HK-2 (cell line): ENCODE data around the gene ACTN1.

Experiments used
- DNase-seq: peaks from one replicate; pipeline ENCODE4 v3.0.0-alpha.2; 2018; ENCODE audit not compliant: unreplicated experiment

The ACTN1 gene

DNA sequence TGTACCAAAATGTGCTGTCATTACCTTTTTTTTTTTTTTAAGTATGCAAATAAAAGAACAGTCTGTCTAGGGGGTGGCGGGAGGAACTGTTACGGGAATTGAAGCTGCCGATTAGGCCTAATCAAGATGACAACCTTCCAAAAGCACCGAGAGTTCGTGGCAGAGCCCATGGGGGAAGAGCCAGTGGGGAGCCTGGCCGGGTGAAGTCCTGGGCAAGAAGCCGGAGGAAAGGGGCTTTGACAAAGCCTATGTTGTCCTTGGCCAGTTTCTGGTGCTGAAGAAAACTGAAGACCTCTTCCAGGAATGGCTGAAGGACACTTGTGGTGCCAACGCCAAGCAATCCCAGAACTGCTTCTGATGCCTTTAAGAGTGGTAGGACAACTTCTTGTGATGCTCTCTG, 42.6 kb downstream of the ACTN1 start:
- DNase-seq: no peak

DNA sequence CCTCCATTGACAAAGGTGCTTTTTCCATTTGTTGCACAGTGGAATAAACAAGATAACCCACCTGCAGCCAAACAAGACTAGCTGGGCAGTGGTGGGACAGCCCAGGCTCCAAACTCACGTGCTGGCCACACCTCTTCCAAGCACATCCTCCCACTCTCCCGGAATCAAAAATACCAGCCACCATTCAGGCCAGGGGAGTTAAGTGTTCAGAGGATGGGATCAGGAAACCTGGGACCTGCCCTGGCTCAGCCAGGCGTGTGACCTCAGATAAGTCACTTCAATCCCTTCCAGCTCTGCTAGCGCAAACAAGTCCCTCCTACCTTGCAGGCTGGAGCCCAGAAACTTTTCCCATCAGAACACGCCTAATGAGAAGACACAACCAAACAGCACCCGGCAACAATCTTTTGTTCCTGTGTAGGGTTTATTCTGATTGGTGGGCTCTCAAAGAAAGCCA, 43.3 kb downstream of the ACTN1 start:
- no peak for DNase-seq

DNA sequence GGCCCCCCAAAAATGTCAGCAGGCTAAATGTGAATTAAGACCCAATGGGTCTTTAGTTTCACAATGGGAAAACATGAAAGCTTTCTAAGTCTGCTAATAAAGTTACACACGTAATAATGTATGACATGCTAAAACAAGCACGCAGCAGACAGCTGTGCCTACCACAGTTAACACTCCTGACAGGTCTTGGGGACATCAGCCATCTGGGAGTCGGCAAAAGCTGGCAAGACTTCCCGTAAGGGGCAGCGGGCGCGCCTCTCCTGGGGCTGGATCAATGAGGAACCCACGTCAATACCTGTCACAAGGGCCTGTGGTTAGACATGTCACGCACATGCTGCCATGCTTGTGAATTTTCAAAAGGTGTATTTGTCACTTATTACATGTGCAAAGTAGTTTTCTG, 45.0 kb downstream of the ACTN1 start:
- DNase-seq: no peak

DNA sequence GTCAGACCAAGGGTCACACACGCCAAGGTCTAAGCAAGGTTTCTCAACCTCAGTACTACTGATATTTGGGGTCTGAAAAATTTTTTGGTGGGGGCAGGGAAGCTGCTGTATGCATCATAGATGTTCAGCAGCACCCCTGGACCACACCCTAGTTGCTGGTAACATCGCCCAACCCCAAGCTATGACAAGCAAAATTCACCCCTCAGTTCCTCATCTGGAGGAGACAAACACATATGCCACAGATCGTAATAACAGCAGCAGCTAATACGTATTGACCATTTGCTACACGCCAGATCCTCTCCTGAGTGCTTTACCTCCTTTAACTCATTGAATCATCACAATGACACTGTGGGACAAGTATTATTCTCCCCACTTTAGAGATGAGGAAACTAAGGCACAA, 46.4 kb downstream of the ACTN1 start:
- no peak for DNase-seq

DNA sequence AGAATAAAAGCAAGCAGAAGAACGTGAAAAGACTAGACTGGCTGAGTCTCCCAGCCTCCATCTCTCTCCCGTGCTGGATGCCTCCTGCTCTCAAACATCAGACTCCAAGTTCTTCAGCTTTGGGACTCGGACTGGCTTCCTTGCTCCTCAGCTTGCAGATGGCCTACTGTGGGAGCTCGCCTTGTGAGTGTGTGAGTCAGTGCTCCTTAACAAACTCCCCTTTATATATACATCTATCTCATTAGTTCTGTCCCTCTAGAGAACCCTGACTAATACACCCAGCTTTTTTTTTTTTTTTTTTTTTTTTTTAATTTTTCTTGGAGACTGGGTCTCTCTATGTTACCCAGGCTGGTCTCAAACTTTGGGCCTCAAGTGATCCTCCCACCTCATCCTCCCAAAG, 46.9 kb downstream of the ACTN1 start:
- no peak for DNase-seq

DNA sequence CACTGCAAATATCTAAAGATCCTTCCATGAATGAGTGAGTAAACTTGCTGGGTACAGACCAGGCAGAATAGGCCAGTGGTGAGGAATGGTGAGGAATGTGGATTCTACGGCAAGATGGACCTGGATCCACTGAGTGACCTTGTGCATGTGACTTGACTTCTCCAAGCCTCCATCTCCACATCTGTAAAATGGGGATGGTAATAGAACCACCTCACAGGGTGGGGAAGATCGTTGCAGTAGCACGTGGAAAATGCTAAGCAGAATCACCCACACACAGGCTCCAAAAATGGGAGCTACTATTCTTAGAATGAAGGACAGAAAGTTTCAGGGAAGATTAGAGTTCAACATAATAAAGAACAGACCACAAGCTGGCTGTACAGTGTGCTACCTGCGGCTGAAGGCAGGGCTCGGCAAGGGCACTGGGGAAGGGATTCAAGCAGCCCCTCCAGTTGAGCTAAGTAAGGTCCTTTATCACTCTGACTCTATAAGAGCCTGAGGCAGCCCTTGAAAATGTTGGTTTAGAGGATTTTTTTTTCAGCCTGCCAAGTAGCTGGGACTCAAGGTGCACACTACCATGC, 47.5 kb downstream of the ACTN1 start:
- no peak for DNase-seq

DNA sequence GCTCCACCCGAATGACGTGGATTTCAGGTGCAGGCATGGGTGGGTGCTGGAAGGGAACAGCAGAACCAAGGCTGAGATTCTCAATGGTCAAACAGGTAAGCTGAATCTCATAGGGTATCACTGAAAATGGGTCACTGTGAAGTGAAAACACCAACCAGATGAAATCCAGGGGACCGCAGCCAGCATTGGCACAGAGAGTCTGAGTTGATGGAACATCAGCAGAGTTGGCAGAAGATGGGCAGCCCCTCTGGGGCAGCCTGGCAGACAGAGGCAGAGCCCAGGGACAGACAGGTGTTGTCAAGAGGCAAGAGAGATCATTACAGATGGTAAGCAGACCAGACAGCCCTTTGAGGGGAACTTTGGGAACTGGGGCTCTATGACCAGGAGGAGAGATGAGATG, 48.0 kb downstream of the ACTN1 start:
- no peak for DNase-seq

DNA sequence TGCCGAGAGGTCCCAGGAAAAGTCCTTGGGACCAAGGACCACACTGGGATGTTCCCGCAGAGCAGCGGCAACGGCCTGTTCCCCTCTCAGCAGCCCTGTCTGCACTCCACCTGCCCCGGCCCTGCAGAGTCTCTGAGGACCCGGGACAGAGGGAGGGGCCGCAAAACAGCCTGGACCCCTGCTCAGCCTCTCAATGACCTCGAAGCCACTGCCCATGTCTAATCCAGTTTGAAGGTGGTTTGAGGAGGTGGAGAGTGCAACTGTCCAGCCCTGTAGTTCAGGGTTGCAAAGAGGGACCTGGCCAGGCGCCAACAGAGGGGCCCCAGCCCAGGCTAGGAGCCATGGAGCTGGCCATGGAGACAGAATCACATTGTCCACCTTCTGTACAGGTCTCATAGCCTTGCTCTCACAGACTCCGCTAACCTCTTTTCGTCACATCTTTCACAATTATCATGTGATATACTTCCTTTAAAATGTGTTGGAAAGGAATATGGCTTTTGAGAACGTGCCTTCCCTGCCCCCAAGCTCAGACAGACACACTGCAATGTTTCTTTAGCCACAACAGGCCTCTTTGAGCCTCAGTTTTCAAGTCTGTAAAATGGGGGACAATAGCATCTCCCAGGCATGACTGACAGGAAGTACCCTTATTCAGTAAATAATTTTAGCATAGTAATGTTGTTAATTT, 49.3 kb downstream of the ACTN1 start:
- DNase-seq: no peak

DNA sequence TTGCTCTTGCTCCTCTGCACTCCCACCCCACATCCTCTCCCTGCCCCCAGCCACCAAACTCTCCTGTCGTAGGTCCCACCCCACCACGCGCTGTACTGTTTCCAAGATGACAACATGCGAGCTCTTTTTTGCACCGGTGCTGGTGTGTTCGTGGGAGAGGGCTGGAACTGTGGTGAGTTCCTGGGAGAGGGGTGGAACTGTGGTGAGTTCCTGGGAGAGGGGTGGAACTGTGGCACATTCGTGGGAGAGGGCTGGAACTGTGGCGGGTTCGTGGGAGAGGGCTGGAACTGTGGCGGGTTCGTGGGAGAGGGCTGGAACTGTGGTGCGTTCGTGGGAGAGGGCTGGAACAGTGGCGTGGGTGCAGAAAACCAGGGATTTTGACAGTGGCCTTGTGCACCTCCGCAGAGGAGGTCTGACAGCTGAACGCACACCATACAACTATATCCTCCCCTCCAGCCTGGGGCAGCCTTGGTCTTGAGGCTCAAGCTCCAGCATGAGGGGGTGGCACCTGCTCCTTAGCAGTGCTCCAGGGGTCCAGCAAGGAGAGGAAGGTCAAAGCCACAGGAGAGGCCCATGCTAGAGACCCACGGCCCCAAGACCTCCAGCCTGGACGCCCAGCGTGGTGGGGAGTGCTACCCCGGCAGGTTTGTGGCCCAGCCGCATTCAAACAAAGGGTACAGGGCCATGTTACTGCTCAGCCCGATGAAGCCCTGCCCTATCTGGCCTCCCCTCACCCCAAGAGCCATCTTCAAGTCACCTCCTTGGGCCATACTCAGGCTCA, 50.1 kb downstream of the ACTN1 start:
- no peak for DNase-seq

DNA sequence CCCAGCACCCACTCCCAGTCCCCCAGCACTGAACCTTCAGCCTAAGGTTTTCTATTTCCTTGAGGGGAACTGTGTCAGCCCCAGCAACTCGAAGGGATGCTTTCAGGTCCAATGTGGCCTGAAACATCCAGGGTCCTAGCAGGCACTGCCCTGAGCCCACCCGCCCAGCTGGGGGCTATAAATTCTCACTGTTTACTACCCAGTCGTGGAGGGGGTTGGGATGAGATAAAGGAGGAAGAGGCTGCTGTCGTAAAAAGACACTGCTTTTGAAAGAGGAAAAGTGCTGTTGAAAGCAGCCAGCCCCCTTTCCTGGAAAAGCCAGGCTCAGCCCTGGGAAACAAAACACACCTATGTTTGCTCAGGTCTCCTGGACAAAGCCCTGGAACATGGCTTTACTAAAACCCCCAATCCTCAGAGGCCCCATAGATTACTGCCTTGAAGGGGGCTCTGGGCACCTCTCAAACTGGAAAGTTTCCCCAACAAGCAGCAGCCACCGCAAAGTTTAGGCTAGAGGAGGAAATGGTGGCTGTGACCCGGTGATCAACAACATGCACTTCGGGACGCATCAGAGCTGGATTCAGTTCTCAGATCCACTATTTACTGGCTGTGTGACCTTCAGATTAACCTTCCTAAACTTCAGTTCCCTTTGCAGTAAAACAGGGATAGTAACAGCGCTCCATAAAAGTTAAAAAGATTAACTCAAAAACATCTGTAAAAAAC, 51.0 kb downstream of the ACTN1 start:
- no peak for DNase-seq

DNA sequence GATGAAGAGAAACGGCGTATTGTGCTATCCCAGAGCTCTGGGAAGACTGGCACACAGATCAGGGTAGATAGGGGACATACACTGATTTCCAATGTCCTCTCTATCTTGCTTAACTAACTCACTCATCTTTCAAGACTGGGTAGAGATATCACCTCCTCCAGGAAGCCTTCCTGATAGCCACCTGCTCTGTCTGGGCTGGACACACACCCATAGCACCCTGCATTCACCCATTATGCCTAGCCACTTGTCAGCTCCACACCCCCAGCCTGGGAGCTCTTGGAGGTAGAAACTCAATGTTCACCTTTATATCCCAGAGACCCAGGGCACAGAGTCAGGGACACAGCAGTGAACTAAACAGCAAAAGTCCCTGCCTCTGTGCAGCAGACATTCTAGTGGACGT, 52.0 kb downstream of the ACTN1 start:
- DNase-seq: no peak

DNA sequence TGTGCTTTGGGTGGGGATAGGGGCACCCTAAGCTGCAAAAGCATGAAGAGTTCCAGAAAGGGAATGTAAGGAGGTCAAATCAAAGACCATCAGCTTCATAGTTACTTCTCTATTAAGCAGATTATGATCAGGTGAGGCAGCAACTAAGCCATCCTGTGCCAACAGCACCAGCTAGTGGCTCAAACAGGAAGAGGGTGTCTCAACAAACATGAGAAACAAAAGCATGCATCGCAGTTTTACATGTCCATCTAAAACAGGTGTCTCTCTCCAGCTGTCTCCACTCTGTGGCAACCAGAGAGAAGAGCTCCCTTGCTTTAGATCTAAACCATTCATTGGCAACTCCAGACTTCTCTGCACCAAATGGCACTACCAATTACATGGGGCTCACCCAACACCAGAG, 52.9 kb downstream of the ACTN1 start:
- no peak for DNase-seq

DNA sequence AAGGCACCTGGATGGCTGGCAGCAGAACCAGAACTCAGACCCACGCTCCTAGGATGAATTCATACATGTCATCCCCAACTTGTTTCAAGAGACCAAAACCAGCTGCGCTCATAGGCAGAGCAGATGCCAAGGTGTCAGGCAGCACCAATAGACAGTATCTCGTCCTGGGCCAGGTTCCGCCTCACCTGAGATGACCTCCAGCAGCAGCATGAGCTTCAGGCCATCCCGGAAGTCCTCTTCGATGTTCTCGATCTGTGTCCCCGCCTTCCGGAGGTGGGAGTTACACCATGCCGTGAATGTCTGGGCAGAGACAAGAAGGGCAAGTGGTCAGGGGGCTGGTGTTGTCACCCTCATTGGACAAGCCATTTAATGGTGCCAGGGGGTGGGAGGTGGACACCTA, 53.7 kb downstream of the ACTN1 start:
- no peak for DNase-seq

DNA sequence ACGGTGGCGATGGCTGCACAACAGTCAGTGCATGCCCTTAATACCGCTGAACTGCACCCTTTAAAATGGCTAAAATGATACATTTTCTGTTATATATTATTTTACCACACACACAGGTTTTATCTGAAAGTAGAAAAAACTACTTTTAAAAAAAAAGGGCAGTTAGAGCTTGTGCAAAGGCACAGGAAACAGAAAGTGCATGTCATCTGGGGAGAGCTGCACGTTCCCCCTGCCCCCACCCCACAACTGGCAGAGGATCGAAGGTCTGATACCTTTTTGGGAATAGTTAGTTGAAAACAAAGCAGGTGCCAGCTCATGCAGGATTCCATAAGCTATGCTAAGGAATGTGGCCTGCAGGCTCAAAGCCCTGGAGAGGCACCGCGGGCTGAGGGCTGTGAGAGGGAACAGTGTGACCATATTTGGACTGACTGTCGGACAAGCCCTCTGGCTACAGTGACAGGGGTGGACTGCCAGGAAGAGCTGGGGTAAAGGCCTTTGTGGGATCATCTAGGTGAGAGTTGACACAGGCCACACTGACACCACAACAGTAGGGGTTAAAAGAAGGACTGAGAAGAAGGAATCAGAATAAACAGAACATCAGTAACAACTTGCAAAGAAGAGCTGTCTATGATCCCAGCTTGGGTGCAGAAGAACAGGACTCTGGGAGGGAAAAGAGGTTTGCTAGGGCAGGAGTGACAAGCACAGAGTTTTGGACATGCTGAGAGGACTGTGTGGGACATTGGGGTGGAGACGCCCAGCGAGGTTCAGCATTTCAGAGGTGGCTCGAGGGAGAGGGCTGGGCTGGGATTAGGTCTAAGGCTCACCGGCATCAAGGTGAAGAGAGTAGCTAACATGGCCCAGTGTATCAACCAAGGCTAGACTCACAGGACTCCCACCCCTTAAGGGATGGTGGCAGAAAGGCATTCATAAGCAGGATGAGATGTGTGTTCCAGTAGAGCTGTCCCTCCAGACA, 54.6 kb downstream of the ACTN1 start:
- DNase-seq: no peak

DNA sequence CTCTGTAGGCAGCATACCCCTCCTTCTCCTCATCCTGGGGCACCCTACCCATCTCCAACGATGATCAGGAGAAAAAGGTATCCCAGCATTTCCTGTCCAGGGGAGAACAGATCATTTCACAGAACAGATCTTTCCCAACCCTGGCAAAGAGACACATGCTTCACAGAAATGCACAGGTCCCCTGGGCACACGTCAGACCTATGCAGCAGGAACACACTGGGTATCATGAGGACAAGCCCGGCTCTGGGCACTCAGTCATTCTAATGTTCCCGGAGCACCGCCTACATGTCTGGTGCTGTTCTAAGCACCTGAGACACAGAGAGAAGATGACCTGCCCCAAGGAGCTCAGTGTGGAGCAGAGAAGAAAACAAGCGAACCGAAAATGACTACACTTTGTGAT, 56.2 kb downstream of the ACTN1 start:
- DNase-seq: no peak

DNA sequence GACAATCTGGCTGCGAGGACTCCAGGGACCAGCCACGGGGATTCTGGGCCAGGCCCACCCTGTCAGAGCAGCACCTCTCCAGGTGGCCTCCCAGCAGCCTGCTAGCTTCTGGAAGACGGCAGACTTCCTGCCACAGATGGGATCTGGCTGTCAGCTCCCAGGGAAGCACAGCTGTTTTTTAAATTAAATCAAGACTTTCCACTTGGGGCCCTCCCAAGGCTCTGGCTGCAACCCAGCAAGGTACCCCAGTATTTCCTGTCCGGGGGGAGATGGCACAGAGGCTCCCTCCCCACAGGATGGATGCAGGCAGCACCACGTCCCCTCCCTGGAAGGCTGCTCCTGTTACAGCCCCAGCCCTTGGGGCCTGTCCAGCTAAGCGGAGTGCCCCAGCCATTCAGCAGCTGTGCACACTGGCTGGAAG, 56.9 kb downstream of the ACTN1 start:
- no peak for DNase-seq

DNA sequence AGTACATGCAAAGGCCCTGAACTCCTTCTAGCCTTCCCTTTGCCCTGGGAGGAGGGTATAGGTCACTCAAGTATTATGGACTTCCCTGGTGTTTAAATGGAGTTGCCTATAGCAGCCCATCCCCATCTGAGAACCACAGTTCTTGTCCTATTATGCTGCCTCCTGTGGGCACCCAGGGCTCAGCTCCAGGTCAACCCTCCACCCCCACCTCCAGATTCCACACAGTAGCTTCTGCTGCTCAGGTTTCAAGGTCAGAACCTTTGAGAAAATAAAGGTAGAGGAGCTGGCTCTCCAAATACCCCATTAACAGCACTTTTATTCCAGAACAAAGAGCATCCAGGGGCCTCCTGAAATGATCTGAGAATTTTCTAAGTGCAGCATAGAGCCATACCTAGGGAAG, 57.4 kb downstream of the ACTN1 start:
- DNase-seq: no peak

DNA sequence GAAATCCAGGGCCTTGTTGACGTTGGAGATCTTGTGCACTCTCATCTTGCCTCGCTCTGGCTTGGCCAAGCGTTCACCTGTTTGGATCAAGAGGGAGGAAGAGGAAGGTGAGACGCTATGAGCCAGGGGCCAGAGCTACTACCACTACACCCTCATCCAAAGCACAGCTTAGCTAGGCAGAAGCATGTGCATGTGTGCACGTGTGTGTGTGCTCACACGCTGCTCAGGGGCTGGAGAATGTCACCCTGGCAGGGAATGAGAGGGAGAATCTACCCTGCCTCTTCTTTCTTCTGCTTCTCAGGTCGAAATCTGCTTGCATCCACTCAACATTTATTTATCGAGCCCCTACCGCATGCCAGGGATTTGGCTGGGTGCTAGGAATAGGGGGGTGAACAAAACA, 58.1 kb downstream of the ACTN1 start:
- no peak for DNase-seq

DNA sequence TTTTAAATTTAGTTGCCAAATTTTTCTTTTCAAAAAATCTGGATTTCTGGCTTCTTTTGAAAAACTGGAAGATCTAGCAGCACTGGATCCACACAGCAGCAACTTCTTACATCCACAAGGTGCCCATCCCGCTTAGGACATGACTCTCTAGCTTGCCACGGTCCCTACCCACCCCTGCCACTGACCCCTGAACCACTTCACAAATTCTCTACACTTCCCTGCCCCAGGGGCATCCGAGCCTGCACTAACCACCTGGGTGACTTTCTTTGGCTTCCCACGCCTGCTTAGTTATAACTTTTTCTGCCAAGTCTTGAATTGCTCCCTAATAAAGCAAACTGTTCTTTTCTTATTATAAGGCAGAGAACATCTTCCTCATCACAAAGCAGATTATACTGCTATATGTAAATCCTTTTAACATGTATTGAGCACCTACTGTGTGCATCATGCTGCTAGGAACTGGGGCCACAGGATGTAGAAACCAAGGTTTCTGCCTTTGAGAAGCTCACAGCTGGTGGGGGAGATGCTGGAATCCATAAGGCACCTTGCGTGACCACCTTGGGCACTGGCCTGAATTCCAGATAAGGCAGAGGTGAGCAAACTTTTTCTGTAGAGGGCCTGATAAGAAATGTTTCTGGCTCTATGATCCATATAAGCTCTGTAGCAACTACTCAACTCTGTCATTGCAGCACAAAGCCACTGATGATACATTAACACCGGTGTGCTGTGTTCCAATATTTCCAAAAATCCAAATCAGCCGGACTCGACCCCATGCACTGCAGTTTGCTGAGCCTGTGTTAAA, 59.8 kb downstream of the ACTN1 start:
- no peak for DNase-seq

DNA sequence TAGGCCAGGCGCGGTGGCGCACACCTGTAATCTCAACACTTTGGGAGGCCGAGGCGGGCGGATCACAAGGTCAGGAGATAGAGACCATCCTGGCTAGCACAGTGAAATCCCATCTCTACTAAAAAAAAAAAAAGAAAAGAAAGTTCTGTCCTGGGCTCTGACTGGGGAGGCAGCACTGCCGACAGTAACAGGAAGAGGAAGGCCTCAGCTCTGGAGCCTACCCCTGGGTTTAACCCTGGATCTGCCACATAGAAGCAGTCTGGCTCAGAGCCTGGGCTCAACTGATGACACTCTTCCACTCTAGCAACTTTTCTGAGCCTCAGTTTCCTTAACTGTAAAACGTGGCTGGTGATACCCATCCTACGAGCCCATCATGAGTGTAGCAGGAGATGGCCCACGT, 60.5 kb downstream of the ACTN1 start:
- no peak for DNase-seq
